Heart right ventricle (tissue), 16 donors: ENCODE results near the gene MINDY4. TPM values are rescaled to one million over a fixed set of nuclear protein-coding genes. Genes with fewer than 3 reads are reported as not detected.

Experiments
- ATAC-seq, 8 donors: fragments of 200-7000 bp; cut with Tn5 transposase; one replicate each; pipeline ENCODE4 v1.9.1; 2020; ENCODE audit warnings: mild to moderate bottlenecking in 8 of 8, moderate library complexity in 8 of 8, moderate number of reproducible peaks in 1 of 8
- DNase-seq, 2 donors: peaks; one replicate each; pipeline ENCODE4 v3.0.0-alpha.2; 2020
- H3K27ac ChIP-seq, 10 donors: fragments of 200-600 bp; sonication (generic) in 2 of 10; one replicate each; pipeline versions ENCODE4 v1.5.0 to v1.8.0; 2020 to 2022; ENCODE audit warnings: mild to moderate bottlenecking in 3 of 10
- H3K27me3 ChIP-seq, 7 donors: fragments of 200-600 bp; one replicate each; pipeline ENCODE4 v1.8.0; 2021 to 2022; ENCODE audit warnings: mild to moderate bottlenecking in 2 of 7
- H3K36me3 ChIP-seq, 9 donors: fragments of 200-600 bp; sonication (generic) in 1 of 9; one replicate each; pipeline versions ENCODE4 v1.5.0 to v1.8.0; 2020 to 2022; ENCODE audit warnings: mild to moderate bottlenecking in 2 of 9
- H3K4me1 ChIP-seq, 9 donors: fragments of 200-600 bp; sonication (generic) in 1 of 9; one replicate each; pipeline versions ENCODE4 v1.5.0 to v1.8.0; 2020 to 2022; ENCODE audit warnings: mild to moderate bottlenecking in 4 of 9
- H3K4me3 ChIP-seq, 10 donors: fragments of 200-600 bp; sonication (generic) in 2 of 10; one replicate each; pipeline versions ENCODE4 v1.5.0 to v1.8.0; 2020 to 2022; ENCODE audit warnings: mild to moderate bottlenecking in 7 of 10, moderate library complexity in 2 of 10
- H3K9me3 ChIP-seq, 11 donors: fragments of 200-600 bp in 10 of 11; sonication (generic) in 2 of 11; one replicate each; pipeline versions ENCODE4 v1.5.0 to v1.8.0; 2013 to 2022; ENCODE audit warnings: mild to moderate bottlenecking in 2 of 11, control low read depth in 1 of 11, moderate library complexity in 1 of 11
- CTCF ChIP-seq, 9 donors: fragments of 200-600 bp; sonication (generic) in 2 of 9; IDR thresholded peaks; one replicate each; pipeline versions ENCODE4 v1.5.0 to v1.8.0; 2021 to 2022; ENCODE audit warnings: antibody characterized with exemption in 9 of 9, mild to moderate bottlenecking in 5 of 9, moderate library complexity in 1 of 9
- WGBS, 2 donors: extraction: QIAGEN DNeasy Blood & Tissue Kit; methylation state at CpG; one replicate each; pipeline ENCODE4 v1.1.7; 2013; ENCODE audit warnings: inconsistent platforms in 1 of 2; 5-methylcytosine and 5-hydroxymethylcytosine counted together
- intact Hi-C, 10 donors: fragments of 100-400 bp; cut with DNase I; formaldehyde crosslinking; loops; one replicate each; pipeline versions ENCODE4 v1.11.1 to v1.14.2; 2022
- polyA plus RNA-seq, 2 donors: library from polyadenylated mRNA; stranded (reverse); fragments of 200-250 nt; gene quantifications; one replicate each; pipeline ENCODE4 v1.2.3, GENCODE V29; 2013
- total RNA-seq, 10 donors: library from RNA; stranded (reverse); fragmentation: NEBNext Ultra II Directional in 3 of 10; extraction: Animal tissue kit (Norgen Biotek cat#: 25700) in 3 of 10; gene quantifications; one replicate each; pipeline versions ENCODE4 v1.2.1 to v1.2.4, GENCODE V29; 2021 to 2023
- donor health status: Arrhythmogenic right ventricular cardiomyopathy.
- donor health status: ischemic (EF 13 %, LVEDD 7.1; RV severe dilation, severe dysfunction).
- donor health status: healthy with polysubstance abuse.
- donor health status: DM: no; HTN: yes; CAD: no.
- donor health status: DM: no; HTN: no; CAD: no.
- donor health status: ischemic (EF 25% LVEDD 6.9; RV normal size, moderate dysfunction).
- donor health status: ischemic (EF 25% LVEDD 5.7; RV mildly dilated, moderate dysfunction).
- donor health status: healthy.
- donor health status: DM: yes; HTN: yes; CAD: no.
- donor health status: Ischemic cardiomyopathy.
- donor health status: ischemic (EF 35%, LVEDD 5.7; RV mildly dilated, moderate dysfunction).
- donor health status: nonischemic (EF 11% LVEDD 7.7; RV severe dilation, severe dysfunction).
- donor health status: DM: yes; HTN: yes; CAD: no.
- donor health status: PGD.
- donor health status: ischemic (EF 29% LVEDD 5.4; RV normal size, mild dysfunction).
- donor health status: nonischemic (EF 23%, LVEDD 6.1; RV moderate dilation, normal function).

Gene MINDY4
- total and polyA plus RNA-seq, 12 donors = 1.9 to 5.4 (median 2.8) TPM

- peaks cover 0 to 32% (median 0%) of the 10 kb centered on the region in 9 donors for H3K36me3 ChIP-seq
- H3K27me3 ChIP-seq = no peaks in the 10 kb centered on the region
- H3K9me3 ChIP-seq = no peaks in the 10 kb centered on the region
- intact Hi-C loops = no loop called here
- no peak for TF ChIP-seq CTCF (IDR thresholded peaks at IDR 0.05)
- DNase-seq (no peak), ATAC-seq (no peak)
- peaks cover 0 to 59% (median 41%) of the 10 kb centered on the region in 9 donors for H3K4me1 ChIP-seq
- no peak overlapping the region for H3K27ac ChIP-seq
- no peak overlapping the region for H3K4me3 ChIP-seq
- 93 to 97% methylated on average over 7 of the region's 7 CpGs for WGBS, 2 donors
These were observed 70.8 kb downstream of the MINDY4 start for GRCh38 chr7:30841801-30842541.

GRCh38 chr7:30842542-30843451 is 71.6 kb downstream of the MINDY4 start:
- Histone ChIP-seq H3K27ac (peak overlapping the region in 1 of 10 donors; percentile 29), H3K27me3 (no peaks in the 10 kb centered on the region), H3K4me1 (peaks cover 0 to 59% (median 41%) of the 10 kb centered on the region in 9 donors), H3K4me3 (no peak overlapping the region), H3K9me3 (no peaks in the 10 kb centered on the region), H3K36me3 (peaks cover 0 to 23% (median 0%) of the 10 kb centered on the region in 9 donors)
- DNase-seq (no peak), ATAC-seq (peak in 2 of 8 donors; percentile 7 to 34)
- 76 to 82% methylated on average over 8 of the region's 8 CpGs for WGBS, 2 donors
- no peak for TF ChIP-seq CTCF (IDR thresholded peaks at IDR 0.05)
- intact Hi-C loops = no loop called here

- TF ChIP-seq CTCF (IDR thresholded peaks at IDR 0.05) = no peak
- DNase-seq (no peak), ATAC-seq (no peak)
- H3K36me3 ChIP-seq = peaks cover 0 to 21% (median 0%) of the 10 kb centered on the region in 9 donors
- WGBS, 2 donors = 92 to 93% methylated on average over 11 of the region's 11 CpGs
- intact Hi-C loops = no loop called here
- peaks cover 0 to 67% (median 45%) of the 10 kb centered on the region in 9 donors for H3K4me1 ChIP-seq
- H3K4me3 ChIP-seq = no peak overlapping the region
- no peaks in the 10 kb centered on the region for H3K27me3 ChIP-seq
- no peaks in the 10 kb centered on the region for H3K9me3 ChIP-seq
- H3K27ac ChIP-seq = peak overlapping the region in 1 of 10 donors; percentile 29
These were observed 72.7 kb downstream of the MINDY4 start for GRCh38 chr7:30843741-30844482.

- intact Hi-C loops = no loop called here
- no peak for TF ChIP-seq CTCF (IDR thresholded peaks at IDR 0.05)
- no peak overlapping the region for H3K27ac ChIP-seq
- 95 to 96% methylated on average over 4 of the region's 4 CpGs for WGBS, 2 donors
- no peak for DNase-seq
- ATAC-seq = no peak
- peaks cover 0 to 72% (median 49%) of the 10 kb centered on the region in 9 donors for H3K4me1 ChIP-seq
- no peak overlapping the region for H3K4me3 ChIP-seq
- no peaks in the 10 kb centered on the region for H3K27me3 ChIP-seq
- peaks cover 0 to 16% (median 0%) of the 10 kb centered on the region in 9 donors for H3K36me3 ChIP-seq
- no peaks in the 10 kb centered on the region for H3K9me3 ChIP-seq
These were observed 73.3 kb downstream of the MINDY4 start for GRCh38 chr7:30844483-30844874.
